Activated CD8-positive, alpha-beta memory T cell treated with anti-CD3 and anti-CD28 coated beads, Interleukin-2, amount 50 U/mL, for 48 hours (primary cell): ENCODE measurements around the gene IGFL4.

Experiments
- DNase-seq: peaks from one replicate; pipeline ENCODE4 v3.0.0-alpha.2; 2020

The IGFL4 gene

GRCh38 chr19:46018729-46019251 lies 22.0 kb downstream of the IGFL4 start:
- DNase-seq, result no peak

DNA sequence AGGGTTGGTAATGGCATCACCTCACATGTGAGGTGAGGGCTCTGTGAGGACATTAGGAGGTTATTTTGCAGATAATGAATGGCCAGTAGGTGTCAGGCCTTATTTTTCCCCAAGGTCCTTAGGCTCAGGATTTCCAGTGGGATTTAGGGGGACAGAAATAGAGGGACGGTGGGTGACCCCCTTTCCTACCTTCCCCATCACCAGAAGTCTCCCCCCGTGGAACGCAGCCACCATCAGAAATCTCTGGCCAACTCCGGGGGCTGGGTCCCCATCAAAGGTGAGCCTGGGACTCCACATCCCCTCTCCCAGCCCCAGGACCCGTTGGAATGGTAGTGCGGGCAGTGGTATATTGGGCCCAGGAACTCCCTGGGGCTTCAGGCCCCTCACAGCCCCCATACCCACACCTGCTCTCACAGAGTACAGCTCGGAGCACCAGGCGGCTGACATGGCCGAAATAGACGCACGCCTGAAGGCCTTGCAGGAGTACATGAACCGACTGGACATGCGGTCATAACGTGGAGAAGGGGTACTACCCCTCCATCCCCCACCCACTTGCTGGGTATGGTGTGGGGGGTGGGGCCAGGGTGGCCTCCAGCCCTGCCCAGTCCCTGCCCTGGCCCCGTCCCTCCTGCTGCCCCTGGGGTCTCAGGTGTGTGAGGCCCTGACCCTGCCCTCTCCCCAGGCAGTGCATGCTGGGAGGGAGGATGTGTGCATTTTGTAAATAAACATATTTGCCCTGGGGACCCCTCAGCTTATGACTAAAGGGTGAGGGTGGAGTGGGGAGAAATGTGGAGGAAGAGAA lies 22.7 kb downstream of the IGFL4 start:
- DNase-seq, result no peak

GRCh38 chr19:46017095-46017429 lies 23.7 kb downstream of the IGFL4 start:
- DNase-seq, result no peak

- DNase-seq, result peak; percentile 91
Measured at GRCh38 chr19:46016426-46017094, 24.2 kb downstream of the IGFL4 start.

- peak; percentile 68 for DNase-seq
Measured at GRCh38 chr19:46015687-46016425, 24.9 kb downstream of the IGFL4 start.

- DNase-seq, result peak; percentile 81
Measured at GRCh38 chr19:46014941-46015686, 25.7 kb downstream of the IGFL4 start.

GRCh38 chr19:46014534-46014933 lies 26.3 kb downstream of the IGFL4 start:
- no peak for DNase-seq

DNA sequence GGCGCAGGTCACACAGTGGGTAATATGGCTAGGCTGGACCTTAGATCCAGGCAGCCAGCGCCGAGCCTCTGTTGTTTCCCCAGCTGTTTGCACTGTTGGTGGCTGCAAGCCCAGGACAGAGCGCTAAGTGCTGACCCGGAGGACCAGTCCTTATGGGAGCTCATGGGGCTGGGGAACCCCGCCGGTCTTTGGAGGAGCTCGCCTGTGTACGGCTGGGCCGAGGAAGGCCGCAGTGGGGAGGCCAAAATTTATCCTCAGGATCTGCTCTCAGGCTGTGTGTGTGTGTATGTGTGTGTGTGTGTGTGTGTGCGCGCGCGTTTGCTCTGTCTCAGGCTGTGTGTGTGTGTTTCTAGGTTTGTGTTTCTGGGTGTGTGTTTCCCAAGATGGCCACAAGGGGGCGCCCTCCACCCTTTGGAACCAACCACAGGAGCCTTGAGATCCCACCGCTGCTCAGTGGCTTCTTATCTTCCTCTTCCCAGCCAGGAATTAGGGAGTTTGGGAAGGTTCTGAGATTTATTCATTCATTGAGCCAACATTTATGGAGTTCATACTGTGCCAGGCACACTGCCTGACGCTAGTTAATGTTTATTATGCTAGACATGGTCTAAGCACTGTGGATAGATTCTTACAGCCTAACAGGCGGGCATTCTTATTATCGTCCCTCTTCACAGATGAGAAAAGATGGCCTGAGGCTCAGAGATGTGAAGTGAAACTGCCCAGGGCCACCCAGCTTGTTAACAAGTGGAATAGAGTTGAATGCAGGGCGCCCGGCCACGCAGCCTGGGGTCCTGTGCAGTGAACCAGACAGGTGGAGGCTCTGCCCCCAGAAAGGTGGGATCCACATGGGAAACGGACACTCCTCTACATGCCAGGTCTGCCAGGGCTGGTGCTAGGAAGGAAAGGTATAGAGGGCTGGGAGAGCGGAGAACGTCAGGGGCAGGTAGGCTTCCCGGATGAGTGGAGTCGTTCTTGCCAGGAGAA lies 31.0 kb downstream of the IGFL4 start:
- DNase-seq, result peak; percentile 89

DNA sequence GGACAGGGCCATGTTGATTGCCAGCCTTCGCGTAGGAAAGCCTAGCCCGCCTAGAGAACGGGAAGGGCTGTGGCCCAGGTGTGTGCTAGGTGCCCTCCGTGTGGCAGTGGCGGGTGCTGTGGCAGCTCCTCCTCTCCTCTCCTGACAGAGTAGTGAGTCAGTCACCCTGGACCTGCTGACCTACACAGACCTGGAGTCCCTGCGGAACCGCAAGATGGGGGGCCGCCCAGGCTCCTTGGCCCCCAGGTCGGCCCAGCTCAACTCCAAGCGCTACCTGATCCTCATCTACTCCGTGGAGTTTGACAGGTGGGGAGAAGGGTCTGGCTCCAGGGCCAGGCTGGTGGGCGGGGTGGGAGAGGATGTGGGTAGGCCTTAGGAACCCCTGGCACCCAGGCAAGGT lies 34.4 kb downstream of the IGFL4 start:
- no peak for DNase-seq

DNA sequence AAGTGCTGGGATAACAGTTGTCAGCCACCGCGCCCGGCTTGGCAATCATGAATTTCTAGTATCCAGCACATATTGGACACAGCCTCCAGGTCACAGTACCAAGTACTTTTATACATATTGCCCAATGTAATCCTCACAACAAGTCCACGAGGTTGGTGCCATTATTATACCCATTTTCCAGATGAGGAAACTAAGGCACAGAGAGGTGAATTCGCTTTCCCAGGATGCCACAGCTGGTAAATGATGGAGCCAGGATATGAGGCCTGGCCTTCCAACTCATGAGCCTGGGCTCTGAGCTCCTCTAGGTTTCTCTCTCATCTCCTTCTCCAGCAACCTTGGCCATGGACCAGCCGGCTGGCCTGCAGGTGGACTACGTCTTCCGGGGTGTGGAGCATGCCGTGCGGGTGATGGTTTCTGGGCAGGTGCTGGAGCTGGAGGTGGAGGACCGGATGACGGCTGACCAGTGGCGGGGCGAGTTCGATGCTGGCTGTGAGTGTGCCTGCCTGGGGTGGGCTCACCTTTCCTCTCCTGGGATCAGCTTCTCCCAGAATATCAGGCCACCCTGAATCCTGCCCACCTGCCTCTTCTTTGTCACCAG lies 38.0 kb downstream of the IGFL4 start:
- no peak for DNase-seq

GRCh38 chr19:46000491-46001246 lies 40.1 kb downstream of the IGFL4 start:
- DNase-seq, result peak; percentile 74

GRCh38 chr19:45999653-46000121 lies 41.1 kb downstream of the IGFL4 start:
- no peak for DNase-seq

DNA sequence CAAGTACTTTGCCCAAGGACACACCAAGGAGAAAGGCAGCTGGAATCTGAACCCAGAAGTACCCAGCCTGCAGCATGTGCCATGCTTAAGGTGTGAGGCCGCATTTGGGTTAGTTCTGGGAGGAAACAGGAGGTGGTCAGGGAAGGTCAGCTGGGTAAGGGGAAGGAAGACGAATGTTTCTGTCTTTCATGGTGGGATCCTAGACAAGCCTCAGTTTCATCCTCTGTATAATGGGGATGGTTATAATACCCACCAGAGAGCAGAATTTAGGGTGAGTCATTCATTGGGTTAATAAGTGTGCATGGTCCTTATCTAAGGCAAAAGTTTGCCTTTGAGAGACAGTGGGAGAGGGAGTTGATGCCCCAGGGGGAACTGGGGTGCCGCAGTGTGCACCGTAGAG lies 42.0 kb downstream of the IGFL4 start:
- no peak for DNase-seq

GRCh38 chr19:45996933-45997332 lies 43.9 kb downstream of the IGFL4 start:
- no peak for DNase-seq

GRCh38 chr19:45995715-45996385 lies 45.0 kb downstream of the IGFL4 start:
- DNase-seq, result no peak

GRCh38 chr19:45994998-45995714 lies 45.6 kb downstream of the IGFL4 start, which contains the start of gene CCDC61:
Gene CCDC61, plus strand, starts transcription at chr19:45995467. Its CDS starts 7,552 bp downstream, at chr19:46003019.
- peak; percentile 94 for DNase-seq

- DNase-seq, result no peak
Measured at GRCh38 chr19:45994456-45994997, 46.3 kb downstream of the IGFL4 start.

GRCh38 chr19:45990113-45990728 lies 50.6 kb downstream of the IGFL4 start:
- DNase-seq, result no peak
